HG02763 (cell line): ENCODE data around the gene ABHD2.
A peak's percentile ranks its signal among the peaks of the same experiment; 100 is the strongest.

Source experiments
- ATAC-seq: cut with Tn5 transposase; IDR thresholded peaks from one replicate; pipeline ENCODE4 v1.9.1; 2021; ENCODE audit warnings: mild to moderate bottlenecking, moderate library complexity; ENCODE audit not compliant: unreplicated experiment

ABHD2 gene

GRCh38 chr15:89186803-89187202 is 98.5 kb downstream of the ABHD2 start:
- no peak for ATAC-seq

GRCh38 chr15:89187301-89187985 is 99.2 kb downstream of the ABHD2 start:
- ATAC-seq: no peak

GRCh38 chr15:89187986-89188514 is 99.8 kb downstream of the ABHD2 start:
- ATAC-seq: no peak

- ATAC-seq: no peak
Measured at GRCh38 chr15:89192136-89192535, 103.9 kb downstream of the ABHD2 start.

- no peak for ATAC-seq
Measured at GRCh38 chr15:89192766-89193165, 104.5 kb downstream of the ABHD2 start.

GRCh38 chr15:89194608-89195007 is 106.4 kb downstream of the ABHD2 start:
- no peak for ATAC-seq

GRCh38 chr15:89195836-89196235 is 107.6 kb downstream of the ABHD2 start:
- ATAC-seq: no peak

- ATAC-seq: no peak
Measured at GRCh38 chr15:89196241-89196640, 108.0 kb downstream of the ABHD2 start.

GRCh38 chr15:89196994-89197393 is 108.7 kb downstream of the ABHD2 start:
- ATAC-seq: no peak

- no peak for ATAC-seq
Measured at GRCh38 chr15:89197503-89197971, 109.3 kb downstream of the ABHD2 start.

GRCh38 chr15:89198196-89198595 is 109.9 kb downstream of the ABHD2 start:
- ATAC-seq: no peak

GRCh38 chr15:89198934-89199333 is 110.7 kb downstream of the ABHD2 start:
- ATAC-seq: no peak

GRCh38 chr15:89199746-89200145 is 111.5 kb downstream of the ABHD2 start:
- ATAC-seq: no peak

GRCh38 chr15:89200182-89200581 is 111.9 kb downstream of the ABHD2 start:
- ATAC-seq: no peak

GRCh38 chr15:89201465-89202005 is 113.3 kb downstream of the ABHD2 start:
- ATAC-seq: no peak

GRCh38 chr15:89203705-89204273 is 115.5 kb downstream of the ABHD2 start:
- ATAC-seq: no peak

GRCh38 chr15:89205991-89206585 is 117.8 kb downstream of the ABHD2 start:
- no peak for ATAC-seq

- peak; percentile 78 for ATAC-seq
Measured at GRCh38 chr15:89206908-89207331, 118.7 kb downstream of the ABHD2 start.

- no peak for ATAC-seq
Measured at GRCh38 chr15:89208256-89208655, 120.0 kb downstream of the ABHD2 start.

- ATAC-seq: no peak
Measured at GRCh38 chr15:89209057-89209456, 120.8 kb downstream of the ABHD2 start.

- no peak for ATAC-seq
Measured at GRCh38 chr15:89211678-89212170, 123.5 kb downstream of the ABHD2 start.

GRCh38 chr15:89215627-89216026 is 127.4 kb downstream of the ABHD2 start:
- ATAC-seq: no peak
